Transverse colon (tissue), 4 donors: ENCODE data around the gene MAT1A. TPM values are rescaled to one million over a fixed set of nuclear protein-coding genes. Genes with fewer than 3 reads are reported as not detected.

Source experiments
- DNase-seq: peaks from one replicate; pipeline ENCODE4 v3.0.0-alpha.2; 2019
- H3K27ac ChIP-seq, 4 donors: fragments of 200-600 bp; sonication (generic); 2 replicates each; pipeline ENCODE4 v1.5.1; 2016 to 2018; ENCODE audit warnings: inconsistent platforms in 4 of 4
- H3K27me3 ChIP-seq: fragments of 200-600 bp; sonication (generic); 2 replicates; pipeline ENCODE4 v1.5.1; 2017; ENCODE audit warnings: inconsistent platforms
- H3K36me3 ChIP-seq, 4 donors: fragments of 200-600 bp; sonication (generic); 2 replicates each; pipeline ENCODE4 v1.5.1; 2017 to 2019; ENCODE audit warnings: inconsistent platforms in 4 of 4
- H3K4me1 ChIP-seq, 4 donors: fragments of 200-600 bp; sonication (generic); 2 replicates each; pipeline ENCODE4 v1.5.1; 2017 to 2020; ENCODE audit warnings: inconsistent platforms in 4 of 4
- H3K4me3 ChIP-seq, 4 donors: fragments of 200-600 bp; sonication (generic); 1 replicate in 1 of 4; 2 replicates in 3 of 4; pipeline versions ENCODE4 v1.5.1 to v1.6.1; 2017 to 2019; ENCODE audit warnings: inconsistent platforms in 4 of 4
- H3K9me3 ChIP-seq, 2 donors: fragments of 200-600 bp; sonication (generic); 2 replicates each; pipeline ENCODE4 v1.5.1; 2017 to 2019; ENCODE audit warnings: inconsistent platforms in 2 of 2
- CTCF ChIP-seq, 5 experiments: fragments of 200-600 bp in 3 of 5; fragments of 450-650 bp in 2 of 5; sonication (generic) in 3 of 5; IDR thresholded peaks; 1 replicate in 2 of 5; 2 replicates in 3 of 5; pipeline ENCODE4 v1.5.1; 2016 to 2017; ENCODE audit warnings: antibody characterized with exemption in 5 of 5, inconsistent platforms in 3 of 5, mild to moderate bottlenecking in 2 of 5, moderate library complexity in 1 of 5
- EP300 ChIP-seq: sonication (generic); formaldehyde crosslinking; IDR thresholded peaks from one replicate; pipeline ENCODE4 v1.6.1; 2017; ENCODE audit warnings: antibody characterized with exemption, low read depth
- POLR2A ChIP-seq: fragments of 450-650 bp; IDR thresholded peaks from one replicate; pipeline ENCODE4 v1.6.1; 2016; ENCODE audit warnings: antibody characterized with exemption, mild to moderate bottlenecking, moderate library complexity
- POLR2AphosphoS5 ChIP-seq, 3 donors: sonication (generic); formaldehyde crosslinking; IDR thresholded peaks; one replicate each; pipeline ENCODE4 v1.6.1; 2016; ENCODE audit warnings: antibody characterized with exemption in 3 of 3
- WGBS, 2 donors: methylation state at CpG; one replicate each; pipeline ENCODE4 v1.1.5; 2018; ENCODE audit warnings: low coverage in 1 of 2; 5-methylcytosine and 5-hydroxymethylcytosine counted together
- in situ Hi-C, 4 donors: fragments of 200-750 bp; cut with MboI; loops; one replicate each; pipeline versions ENCODE4 v1.15.0 to v1.15.1; 2017; ENCODE audit warnings: low sequenced_read_pairs in 3 of 4, low pct_ligation_motif_present in 1 of 4, low pct_unique_long_range_greater_than_20kb in 1 of 4
- intact Hi-C: fragments of 100-400 bp; cut with DNase I; formaldehyde crosslinking; loops from one replicate; pipeline ENCODE4 v1.15.1; 2023; ENCODE audit warnings: low total_unique reads
- total RNA-seq, 4 donors: library from RNA; depleted of rRNA; stranded (reverse); fragments of >200 nt; gene quantifications; one replicate each; pipeline ENCODE4 v1.1.0, GENCODE V29; 2016

MAT1A gene
- total RNA-seq, 4 donors from 2014 or later: 0.14 to 1.5 TPM; not detected in 2

- TF ChIP-seq EP300 (no peak), CTCF (IDR thresholded peaks at IDR 0.05) (no peak), POLR2AphosphoS5 (IDR thresholded peaks at IDR 0.05) (no peak), POLR2A (no peak)
- H3K36me3 ChIP-seq: no peaks in the 10 kb centered on the region
- intact Hi-C loops: no loop called here
- DNase-seq: no peak
- no peaks in the 10 kb centered on the region for H3K4me1 ChIP-seq
- in situ Hi-C loops: no loop called here
- no peak overlapping the region for H3K4me3 ChIP-seq
- no peaks in the 10 kb centered on the region for H3K9me3 ChIP-seq
- H3K27ac ChIP-seq: no peak overlapping the region
- no peaks in the 10 kb centered on the region for H3K27me3 ChIP-seq
Measured at GRCh38 chr10:80320377-80320776, 30.9 kb upstream of the MAT1A start.

GRCh38 chr10:80319725-80320290 is 30.4 kb upstream of the MAT1A start:
- no peaks in the 10 kb centered on the region for H3K4me1 ChIP-seq
- intact Hi-C loops: no loop called here

GRCh38 chr10:80319318-80319717 is 29.9 kb upstream of the MAT1A start:
- in situ Hi-C loops: no loop called here
- Histone ChIP-seq H3K4me3 (no peak overlapping the region), H3K36me3 (no peaks in the 10 kb centered on the region), H3K4me1 (no peaks in the 10 kb centered on the region), H3K27ac (no peak overlapping the region), H3K9me3 (no peaks in the 10 kb centered on the region), H3K27me3 (no peaks in the 10 kb centered on the region)
- 86 to 88% methylated on average over 2 of the region's 2 CpGs for WGBS, 2 donors
- no peak for DNase-seq
- no peak for TF ChIP-seq POLR2A
- no peak for TF ChIP-seq CTCF (IDR thresholded peaks at IDR 0.05)
- no peak for TF ChIP-seq EP300
- no peak for TF ChIP-seq POLR2AphosphoS5 (IDR thresholded peaks at IDR 0.05)
- intact Hi-C loops: no loop called here

More at GRCh38 chr10:80319725-80320290, 30.4 kb upstream of the MAT1A start:
- 90 to 97% methylated on average over 2 of the region's 2 CpGs for WGBS, 2 donors
- Histone ChIP-seq H3K9me3 (no peaks in the 10 kb centered on the region), H3K4me3 (no peak overlapping the region), H3K27me3 (no peaks in the 10 kb centered on the region), H3K36me3 (no peaks in the 10 kb centered on the region), H3K27ac (no peak overlapping the region)
- TF ChIP-seq POLR2AphosphoS5 (IDR thresholded peaks at IDR 0.05) (no peak), EP300 (no peak), POLR2A (no peak), CTCF (IDR thresholded peaks at IDR 0.05) (no peak)
- DNase-seq: no peak
- in situ Hi-C loops: no loop called here

- TF ChIP-seq EP300 (no peak), POLR2A (no peak), POLR2AphosphoS5 (IDR thresholded peaks at IDR 0.05) (no peak), CTCF (IDR thresholded peaks at IDR 0.05) (no peak)
- H3K27ac ChIP-seq: no peak overlapping the region
- no peak for DNase-seq
- H3K4me3 ChIP-seq: no peak overlapping the region
- H3K9me3 ChIP-seq: no peaks in the 10 kb centered on the region
- in situ Hi-C loops (no loop called here), intact Hi-C loops (no loop called here)
- H3K4me1 ChIP-seq: no peaks in the 10 kb centered on the region
- no peaks in the 10 kb centered on the region for H3K27me3 ChIP-seq
- no peaks in the 10 kb centered on the region for H3K36me3 ChIP-seq
Measured at GRCh38 chr10:80318742-80319141, 29.3 kb upstream of the MAT1A start.
